ENCODE results near the gene SOWAHD.

DNA sequence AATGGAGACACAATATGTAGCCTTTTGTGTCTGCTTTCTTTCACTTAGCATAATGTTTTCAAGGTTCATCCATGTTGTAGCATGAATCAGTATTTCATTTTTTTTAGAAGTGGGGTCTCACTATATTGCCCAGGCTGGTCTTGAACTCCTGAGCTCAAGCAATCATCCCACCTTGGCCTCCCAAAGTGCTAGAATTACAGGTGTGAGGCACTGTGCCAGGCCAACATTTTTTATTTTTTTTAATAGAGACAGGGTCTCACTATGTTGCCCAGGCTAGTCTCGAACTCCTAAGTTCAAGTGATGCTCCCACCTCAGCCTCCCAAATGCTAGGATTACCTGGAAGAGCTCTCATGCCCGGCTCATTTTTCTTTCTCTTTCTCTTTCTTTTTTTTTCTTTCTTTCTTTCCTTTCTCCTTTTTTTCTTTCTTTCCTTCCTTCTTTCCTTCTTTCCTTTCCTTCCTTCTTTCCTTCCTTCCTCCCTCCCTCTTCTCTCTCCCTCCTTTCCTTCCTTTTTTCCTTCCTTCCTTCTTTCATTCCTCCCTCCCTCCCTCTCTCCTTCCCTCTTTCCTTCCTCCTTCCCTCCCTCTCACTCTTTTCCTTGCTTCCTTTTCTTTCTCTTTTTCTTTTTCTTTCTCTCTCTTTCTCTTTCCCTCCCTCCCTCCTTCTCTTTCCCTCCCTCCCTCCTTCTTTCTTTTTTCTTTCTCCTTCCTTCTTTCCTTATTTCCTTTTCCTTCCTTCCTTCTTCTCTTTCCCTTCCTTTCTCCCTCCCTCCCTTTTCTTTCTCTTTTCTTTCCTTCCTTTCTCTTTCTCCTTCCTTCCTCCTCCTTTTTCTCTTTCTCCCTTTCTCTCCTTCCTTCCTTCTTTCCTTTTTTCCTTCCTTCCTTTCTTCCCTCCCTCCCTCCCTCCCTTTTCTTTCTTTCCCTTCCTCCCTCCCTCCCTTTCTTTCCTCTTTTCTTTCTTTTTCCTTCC lies 43.1 kb downstream of the SOWAHD start:
- TF ChIP-seq POLR2AphosphoS5 (IDR thresholded peaks at IDR 0.05; ENCODE audit: borderline replicate concordance, low read depth, low read length), result no peak
- TF ChIP-seq EZH2 (IDR thresholded peaks at IDR 0.05), result no peak
